GM18517 (cell line): ENCODE results near the gene CRLF1.
A peak's percentile ranks its signal among the peaks of the same experiment; 100 is the strongest.

Experiments used
- ATAC-seq: cut with Tn5 transposase; IDR thresholded peaks from one replicate; pipeline ENCODE4 v1.9.1; 2021; ENCODE audit warnings: mild to moderate bottlenecking, moderate library complexity; ENCODE audit not compliant: unreplicated experiment

Gene CRLF1

GRCh38 chr19:18636969-18637629 lies 30.5 kb upstream of the CRLF1 start, which contains the start of gene KLHL26:
KLHL26 (plus strand) TSS chr19:18637028; CDS start chr19:18637055, 27 bp downstream.
- no peak for ATAC-seq

- ATAC-seq: peak; percentile 84
Observed at GRCh38 chr19:18636183-18636968, 29.8 kb upstream of the CRLF1 start.

GRCh38 chr19:18635831-18636182 lies 29.2 kb upstream of the CRLF1 start:
- no peak for ATAC-seq

GRCh38 chr19:18634612-18635297 lies 28.2 kb upstream of the CRLF1 start:
- ATAC-seq: no peak

GRCh38 chr19:18633321-18633720 lies 26.7 kb upstream of the CRLF1 start:
- no peak for ATAC-seq

- no peak for ATAC-seq
Observed at GRCh38 chr19:18629166-18630088, 22.8 kb upstream of the CRLF1 start.

GRCh38 chr19:18626906-18627305 lies 20.3 kb upstream of the CRLF1 start:
- no peak for ATAC-seq

GRCh38 chr19:18620902-18621301 lies 14.3 kb upstream of the CRLF1 start:
- ATAC-seq: no peak

GRCh38 chr19:18620311-18620710 lies 13.7 kb upstream of the CRLF1 start:
- ATAC-seq: no peak

GRCh38 chr19:18618236-18618635 lies 11.6 kb upstream of the CRLF1 start:
- ATAC-seq: no peak

GRCh38 chr19:18617562-18617961 lies 11.0 kb upstream of the CRLF1 start:
- ATAC-seq: no peak

GRCh38 chr19:18616023-18616422 lies 9.4 kb upstream of the CRLF1 start:
- ATAC-seq: no peak

GRCh38 chr19:18613589-18614234 lies 7.1 kb upstream of the CRLF1 start:
- no peak for ATAC-seq

- no peak for ATAC-seq
Observed at GRCh38 chr19:18612772-18613588, 6.4 kb upstream of the CRLF1 start, which contains the start of gene TMEM59L. TMEM59L (plus strand) TSS chr19:18612870; CDS start chr19:18612959, 89 bp downstream.

GRCh38 chr19:18612051-18612771 lies 5.6 kb upstream of the CRLF1 start:
- ATAC-seq: no peak

- no peak for ATAC-seq
Observed at GRCh38 chr19:18611327-18612050, 4.9 kb upstream of the CRLF1 start.

- ATAC-seq: no peak
Observed at GRCh38 chr19:18610556-18611326, 4.1 kb upstream of the CRLF1 start.
